Measurements from ENCODE around the gene GJD2.

DNA sequence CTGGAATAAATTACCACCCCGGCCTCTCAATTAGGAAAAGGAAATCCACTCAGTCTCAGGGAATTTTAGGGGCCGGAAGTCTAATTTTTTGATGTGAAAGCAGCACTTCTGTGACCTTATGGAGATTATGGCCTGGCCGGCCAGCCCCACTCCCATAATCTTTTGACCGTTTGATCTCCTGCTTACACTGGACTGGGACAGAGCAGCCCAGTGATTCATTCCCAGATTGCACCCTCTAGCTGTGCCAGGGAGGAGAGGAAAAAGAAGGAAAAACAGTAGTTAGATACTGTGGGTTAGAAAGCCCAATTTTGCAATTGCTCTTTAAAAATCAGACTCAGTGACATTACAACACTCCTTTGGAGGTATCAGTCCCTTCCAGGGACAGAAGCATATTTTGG, 32.4 kb downstream of the GJD2 start:
- TF ChIP-seq POLR2AphosphoS5 (IDR thresholded peaks at IDR 0.05; ENCODE audit: low read depth, low read length) = no peak
- no peak for TF ChIP-seq SIN3A (IDR thresholded peaks at IDR 0.05; ENCODE audit: borderline replicate concordance, insufficient read depth, low read depth, low read length)
- TF ChIP-seq, protein P1, sequence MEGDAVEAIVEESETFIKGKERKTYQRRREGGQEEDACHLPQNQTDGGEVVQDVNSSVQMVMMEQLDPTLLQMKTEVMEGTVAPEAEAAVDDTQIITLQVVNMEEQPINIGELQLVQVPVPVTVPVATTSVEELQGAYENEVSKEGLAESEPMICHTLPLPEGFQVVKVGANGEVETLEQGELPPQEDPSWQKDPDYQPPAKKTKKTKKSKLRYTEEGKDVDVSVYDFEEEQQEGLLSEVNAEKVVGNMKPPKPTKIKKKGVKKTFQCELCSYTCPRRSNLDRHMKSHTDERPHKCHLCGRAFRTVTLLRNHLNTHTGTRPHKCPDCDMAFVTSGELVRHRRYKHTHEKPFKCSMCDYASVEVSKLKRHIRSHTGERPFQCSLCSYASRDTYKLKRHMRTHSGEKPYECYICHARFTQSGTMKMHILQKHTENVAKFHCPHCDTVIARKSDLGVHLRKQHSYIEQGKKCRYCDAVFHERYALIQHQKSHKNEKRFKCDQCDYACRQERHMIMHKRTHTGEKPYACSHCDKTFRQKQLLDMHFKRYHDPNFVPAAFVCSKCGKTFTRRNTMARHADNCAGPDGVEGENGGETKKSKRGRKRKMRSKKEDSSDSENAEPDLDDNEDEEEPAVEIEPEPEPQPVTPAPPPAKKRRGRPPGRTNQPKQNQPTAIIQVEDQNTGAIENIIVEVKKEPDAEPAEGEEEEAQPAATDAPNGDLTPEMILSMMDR (IDR thresholded peaks at IDR 0.05) = peak; percentile 18; the same call in 1 of the 2 replicates
- TF ChIP-seq, protein P2, sequence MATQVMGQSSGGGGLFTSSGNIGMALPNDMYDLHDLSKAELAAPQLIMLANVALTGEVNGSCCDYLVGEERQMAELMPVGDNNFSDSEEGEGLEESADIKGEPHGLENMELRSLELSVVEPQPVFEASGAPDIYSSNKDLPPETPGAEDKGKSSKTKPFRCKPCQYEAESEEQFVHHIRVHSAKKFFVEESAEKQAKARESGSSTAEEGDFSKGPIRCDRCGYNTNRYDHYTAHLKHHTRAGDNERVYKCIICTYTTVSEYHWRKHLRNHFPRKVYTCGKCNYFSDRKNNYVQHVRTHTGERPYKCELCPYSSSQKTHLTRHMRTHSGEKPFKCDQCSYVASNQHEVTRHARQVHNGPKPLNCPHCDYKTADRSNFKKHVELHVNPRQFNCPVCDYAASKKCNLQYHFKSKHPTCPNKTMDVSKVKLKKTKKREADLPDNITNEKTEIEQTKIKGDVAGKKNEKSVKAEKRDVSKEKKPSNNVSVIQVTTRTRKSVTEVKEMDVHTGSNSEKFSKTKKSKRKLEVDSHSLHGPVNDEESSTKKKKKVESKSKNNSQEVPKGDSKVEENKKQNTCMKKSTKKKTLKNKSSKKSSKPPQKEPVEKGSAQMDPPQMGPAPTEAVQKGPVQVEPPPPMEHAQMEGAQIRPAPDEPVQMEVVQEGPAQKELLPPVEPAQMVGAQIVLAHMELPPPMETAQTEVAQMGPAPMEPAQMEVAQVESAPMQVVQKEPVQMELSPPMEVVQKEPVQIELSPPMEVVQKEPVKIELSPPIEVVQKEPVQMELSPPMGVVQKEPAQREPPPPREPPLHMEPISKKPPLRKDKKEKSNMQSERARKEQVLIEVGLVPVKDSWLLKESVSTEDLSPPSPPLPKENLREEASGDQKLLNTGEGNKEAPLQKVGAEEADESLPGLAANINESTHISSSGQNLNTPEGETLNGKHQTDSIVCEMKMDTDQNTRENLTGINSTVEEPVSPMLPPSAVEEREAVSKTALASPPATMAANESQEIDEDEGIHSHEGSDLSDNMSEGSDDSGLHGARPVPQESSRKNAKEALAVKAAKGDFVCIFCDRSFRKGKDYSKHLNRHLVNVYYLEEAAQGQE (IDR thresholded peaks at IDR 0.05; ENCODE audit: insufficient read depth in 1 of 2, low read depth in 2 of 2, low read length in 1 of 2) = no peak
- TF ChIP-seq TCF7L2 (IDR thresholded peaks at IDR 0.05; ENCODE audit: low read depth, low read length) = no peak

Data from Panc1 (cell line).